Stimulated activated CD4-positive, alpha-beta T cell treated with anti-CD3 and anti-CD28 coated beads, Interleukin-12 subunit alpha, Interleukin-12 subunit beta, amount 100 ng/mL, for 48 hours (primary cell): Measurements from ENCODE around the gene TMEM132C.
"Not testable (repeated sequence)": the region's sequence is repeated elsewhere in the genome, so short reads cannot be mapped to it uniquely, and the experiment has no call there.

ENCODE experiments used
- DNase-seq, 3 donors: peaks; one replicate each; pipeline ENCODE4 v3.0.0-alpha.2; 2020; ENCODE audit warnings: low read depth in 2 of 3, low spot score in 1 of 3

Gene TMEM132C

DNA sequence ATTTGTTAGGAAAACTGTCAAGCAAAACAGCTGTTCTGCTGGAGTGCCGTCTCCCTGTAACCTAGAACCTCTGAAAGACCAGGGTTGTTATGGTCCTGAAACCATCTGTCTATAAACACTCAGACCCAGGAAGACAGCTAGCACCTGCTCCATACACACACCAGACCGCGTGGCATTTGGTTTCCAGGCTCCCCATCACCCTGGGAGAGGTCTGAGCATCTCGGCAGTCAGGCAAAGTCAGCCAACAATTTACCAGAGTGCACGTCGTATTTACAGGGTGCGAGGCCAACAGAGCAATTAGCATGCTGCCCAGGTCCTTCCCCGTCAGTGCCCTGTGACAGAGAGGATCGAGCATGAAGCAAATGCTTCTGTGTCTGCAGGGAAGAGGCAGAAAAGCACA lies 284.3 kb downstream of the TMEM132C start:
- DNase-seq: no peak

DNA sequence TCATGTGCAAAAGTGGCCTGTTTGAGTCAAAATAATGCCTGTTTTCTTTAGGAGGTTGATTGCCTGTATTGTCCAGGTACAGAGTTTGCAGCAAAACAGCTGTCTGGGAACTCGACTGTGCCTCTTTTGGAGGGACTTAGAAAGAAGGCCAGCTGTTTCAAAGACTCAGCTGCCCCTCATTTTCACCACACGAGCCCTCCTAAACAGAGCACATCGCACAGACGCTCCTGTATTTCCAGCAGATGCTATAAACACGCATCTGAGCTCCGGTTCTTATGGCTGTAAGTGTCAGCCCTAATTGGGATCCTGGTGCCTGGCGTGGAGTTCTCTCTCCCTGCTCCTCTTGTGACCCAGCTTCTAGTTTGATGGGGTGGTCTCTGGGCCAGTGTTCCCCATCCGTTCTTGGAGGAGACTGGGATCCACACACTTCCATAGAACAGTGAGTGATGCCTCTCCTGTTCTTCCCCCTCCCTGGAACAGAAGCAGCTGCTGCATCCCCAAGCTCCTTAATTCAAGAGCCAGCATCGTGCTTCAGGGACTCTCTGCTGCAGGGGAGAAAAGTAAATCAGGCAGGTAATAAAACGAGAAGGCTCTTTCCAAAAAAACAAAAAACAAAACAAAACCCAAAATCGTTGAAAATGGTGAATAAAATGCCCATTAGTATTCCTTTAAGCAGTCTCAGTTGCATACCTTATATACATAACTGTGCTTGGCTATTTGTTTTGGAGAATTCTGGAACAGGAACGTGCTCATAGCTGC lies 287.8 kb downstream of the TMEM132C start:
- DNase-seq: no peak

DNA sequence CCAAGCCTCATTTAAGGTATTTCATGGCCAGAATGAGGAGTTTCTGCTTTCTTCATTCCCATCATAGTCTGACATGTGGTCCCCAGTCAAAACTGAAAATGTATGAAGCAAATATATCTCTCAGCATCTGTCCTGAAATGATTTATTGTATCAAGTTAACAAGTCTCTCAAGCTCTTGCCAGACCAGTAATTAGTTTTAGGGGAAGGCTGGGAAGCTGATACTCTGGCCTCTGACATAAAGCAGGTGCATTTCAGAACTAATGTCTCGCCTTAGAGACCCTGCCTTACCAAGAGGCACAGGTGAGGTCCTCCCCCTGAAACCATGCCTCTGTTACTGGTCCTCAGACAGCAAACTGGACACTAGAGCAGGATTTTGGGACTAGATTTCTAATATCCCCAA lies 290.3 kb downstream of the TMEM132C start:
- no peak for DNase-seq

DNA sequence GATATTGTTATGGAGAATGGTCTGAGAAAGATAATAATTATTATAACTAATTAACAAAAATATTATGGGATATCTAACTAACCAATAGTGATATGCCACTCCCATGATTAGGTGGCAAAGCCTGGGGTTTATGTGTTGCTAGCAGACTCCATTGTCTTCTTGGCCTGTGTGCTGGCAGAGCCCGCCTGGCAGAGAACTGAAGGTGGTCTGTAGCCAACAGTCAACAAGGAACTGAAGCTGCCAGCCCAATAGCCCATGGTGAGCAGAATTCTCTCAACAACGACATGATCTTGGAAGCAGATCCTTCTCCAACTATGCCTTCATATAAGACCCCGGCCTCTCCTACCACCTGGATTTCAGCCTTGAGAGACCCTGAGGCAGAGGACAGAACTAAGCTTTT lies 298.0 kb downstream of the TMEM132C start:
- no peak for DNase-seq

DNA sequence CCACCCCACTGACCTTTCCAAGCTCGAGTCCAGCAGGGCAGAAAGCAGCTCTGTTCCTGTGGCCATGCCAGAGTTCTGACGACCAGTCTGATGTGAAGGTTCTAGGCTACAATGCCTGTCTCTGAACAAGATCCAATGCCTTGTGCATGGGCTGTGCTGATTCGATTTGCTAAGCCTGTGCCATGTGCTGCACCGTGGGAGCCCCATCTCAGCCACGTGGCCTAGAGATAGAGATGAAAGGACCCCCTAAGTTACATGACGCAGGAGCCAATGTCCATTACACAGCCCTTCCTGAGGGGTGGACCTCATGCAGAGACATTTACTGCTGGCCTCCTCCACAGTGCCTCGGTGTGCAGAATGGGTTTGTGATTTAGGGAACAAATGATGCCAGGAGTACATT lies 300.8 kb downstream of the TMEM132C start:
- no peak for DNase-seq

DNA sequence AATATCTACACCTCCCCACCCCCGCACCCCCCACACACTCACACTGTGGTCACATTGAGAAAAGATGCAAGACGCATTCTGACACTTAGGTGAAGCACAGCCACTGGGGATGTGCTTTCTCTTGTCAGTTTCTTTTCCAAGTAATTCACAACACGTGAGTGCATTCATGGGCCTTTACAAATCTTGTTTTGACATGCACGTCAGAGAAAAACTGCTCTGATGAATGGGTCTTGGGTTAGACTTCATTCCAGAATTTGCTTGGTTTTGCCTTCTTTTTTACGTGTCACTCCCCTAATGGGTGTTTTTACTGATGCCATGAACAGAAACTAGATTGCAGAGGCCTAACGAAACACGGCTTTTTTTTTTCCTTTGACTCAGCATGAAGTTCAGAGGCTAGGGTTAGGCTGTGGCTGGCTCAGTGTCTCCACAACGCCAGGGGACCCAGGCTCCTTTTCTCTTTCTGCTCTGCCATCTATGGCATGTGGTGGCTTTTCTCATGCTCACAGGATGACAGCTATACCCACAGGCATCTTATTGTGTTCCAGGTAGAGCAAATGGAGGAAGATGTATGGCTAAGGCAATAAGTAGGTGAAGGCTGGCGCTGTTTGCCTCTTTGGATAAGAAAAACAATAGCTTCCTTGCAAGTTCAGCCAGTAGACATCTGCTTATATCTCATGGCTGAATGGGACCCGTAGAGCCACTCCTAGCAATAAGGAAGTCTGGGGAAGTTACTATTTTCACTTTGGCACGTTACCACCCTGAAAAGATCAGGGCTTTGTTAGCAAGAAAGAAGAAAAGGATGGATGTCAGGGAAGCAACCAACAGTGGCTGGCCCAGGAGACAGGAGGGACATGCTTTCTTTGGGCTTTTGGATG lies 303.5 kb downstream of the TMEM132C start:
- no peak for DNase-seq

DNA sequence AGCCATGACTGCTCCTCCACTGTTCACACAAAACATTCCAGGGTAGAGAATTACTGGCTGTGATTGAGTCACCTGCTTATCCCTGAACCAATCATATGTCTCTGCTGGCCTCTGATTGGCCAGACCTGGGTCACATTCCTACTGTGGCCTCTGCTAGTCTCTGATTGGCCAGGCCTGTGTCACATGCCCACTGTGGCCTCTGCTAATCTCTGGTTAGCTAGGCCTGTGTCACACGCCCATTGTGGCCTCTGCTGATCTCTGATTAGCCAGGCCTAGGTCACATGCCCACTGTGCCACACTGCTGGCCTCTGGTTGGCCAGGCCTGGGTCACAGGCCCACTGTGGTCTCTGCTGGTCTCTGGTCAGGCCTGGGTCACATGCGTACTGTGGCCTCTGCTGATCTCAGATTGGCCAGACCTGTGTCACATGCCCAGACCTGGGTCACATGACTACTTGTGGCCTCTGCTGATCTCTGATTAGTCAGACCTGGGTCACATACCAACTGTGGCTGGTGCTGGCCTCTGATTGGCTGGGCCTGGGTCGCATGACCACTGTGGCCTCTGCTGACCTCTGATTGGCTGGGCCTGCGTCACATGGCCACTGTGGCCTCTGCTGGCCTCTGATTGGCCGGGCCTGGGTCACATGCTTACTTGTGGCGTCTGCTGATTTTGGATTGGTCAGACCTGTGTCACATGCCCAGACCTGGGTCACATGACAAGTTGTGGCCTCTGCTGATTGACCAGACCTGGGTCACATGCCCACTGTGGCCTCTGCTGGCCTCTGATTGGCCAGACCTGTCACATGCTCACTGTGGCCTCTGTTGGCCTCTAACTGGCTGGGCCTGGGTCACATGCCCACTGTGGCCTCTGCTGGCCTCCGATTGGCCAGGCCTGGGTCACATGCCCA lies 305.2 kb downstream of the TMEM132C start:
- no peak for DNase-seq

DNA sequence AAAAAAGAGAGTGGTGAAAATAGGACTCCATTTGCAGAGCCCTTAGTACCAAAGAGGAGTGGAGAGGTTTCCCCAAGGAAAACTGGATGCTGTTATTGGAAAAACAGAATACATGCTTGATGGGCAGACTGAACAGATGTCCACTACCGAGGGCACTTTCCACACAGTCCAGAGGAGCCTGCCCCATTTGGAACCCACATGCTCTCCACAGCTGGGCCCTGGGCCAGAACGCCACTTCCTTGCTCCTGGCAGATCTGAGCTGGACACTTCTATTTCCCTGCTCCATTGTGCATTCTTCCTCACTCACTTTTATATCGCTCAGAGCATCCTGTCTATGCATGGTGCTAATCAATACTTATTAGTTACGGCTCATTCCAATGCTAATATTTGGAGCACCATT lies 306.9 kb downstream of the TMEM132C start:
- no peak for DNase-seq

DNA sequence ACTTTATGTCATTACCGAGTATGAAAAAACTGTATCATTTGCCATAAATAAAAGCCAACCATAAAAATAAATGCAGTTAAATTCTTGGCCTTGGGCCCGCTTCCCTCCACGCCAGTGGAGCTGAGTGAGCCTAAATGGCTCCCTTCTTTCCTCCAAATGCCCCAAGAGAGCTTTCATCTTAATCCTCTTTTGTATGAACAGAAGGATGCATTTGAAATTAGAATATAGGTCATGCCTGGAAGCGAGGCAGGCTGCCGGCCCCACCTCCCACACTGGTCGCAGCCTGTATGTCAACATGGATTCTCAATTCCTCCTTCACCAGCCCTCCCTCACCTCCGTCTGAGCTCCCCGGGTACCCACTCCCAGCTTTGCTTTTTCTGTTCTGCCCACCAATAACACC lies 311.1 kb downstream of the TMEM132C start:
- no peak for DNase-seq

DNA sequence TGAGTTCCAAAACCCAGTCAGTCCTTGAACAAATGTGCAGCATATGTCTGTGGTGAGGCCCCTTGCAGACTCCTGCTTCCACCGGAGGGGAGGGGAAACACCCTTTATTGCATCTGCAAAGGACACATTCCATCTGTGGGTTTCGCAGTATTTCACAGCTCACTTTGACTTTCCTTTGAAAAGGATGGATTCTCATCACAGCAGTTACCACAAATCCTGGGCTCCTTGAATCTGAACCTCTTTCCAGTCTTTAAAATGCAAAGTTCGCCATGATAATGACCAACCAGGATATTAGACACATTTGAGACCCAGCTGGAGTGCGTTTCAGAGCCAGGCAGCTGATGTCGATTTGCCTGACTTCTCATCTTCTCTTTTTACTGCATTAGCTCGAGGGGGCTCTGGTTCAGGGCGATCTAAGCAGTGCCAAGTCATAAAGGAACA lies 314.4 kb downstream of the TMEM132C start:
- no peak for DNase-seq

DNA sequence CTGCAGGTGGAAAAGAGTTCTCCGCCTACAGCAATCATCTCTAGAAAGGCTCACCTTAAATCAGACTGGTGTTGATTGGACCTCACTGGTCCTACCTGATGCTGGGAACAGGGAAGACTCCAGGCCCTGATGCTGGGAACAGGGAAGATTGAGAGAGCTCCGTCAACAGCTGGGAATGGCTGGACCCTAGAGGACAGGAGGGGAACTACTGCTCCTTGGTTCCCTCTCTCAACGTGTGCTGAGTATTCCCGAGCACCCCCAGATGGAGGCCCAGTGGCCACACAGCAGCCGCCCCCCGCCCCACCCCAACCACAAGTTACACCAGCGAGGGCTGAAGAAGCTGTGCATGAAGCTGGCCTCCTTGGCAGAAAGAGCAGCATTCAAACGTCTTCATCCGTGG lies 316.5 kb downstream of the TMEM132C start:
- DNase-seq: no peak

DNA sequence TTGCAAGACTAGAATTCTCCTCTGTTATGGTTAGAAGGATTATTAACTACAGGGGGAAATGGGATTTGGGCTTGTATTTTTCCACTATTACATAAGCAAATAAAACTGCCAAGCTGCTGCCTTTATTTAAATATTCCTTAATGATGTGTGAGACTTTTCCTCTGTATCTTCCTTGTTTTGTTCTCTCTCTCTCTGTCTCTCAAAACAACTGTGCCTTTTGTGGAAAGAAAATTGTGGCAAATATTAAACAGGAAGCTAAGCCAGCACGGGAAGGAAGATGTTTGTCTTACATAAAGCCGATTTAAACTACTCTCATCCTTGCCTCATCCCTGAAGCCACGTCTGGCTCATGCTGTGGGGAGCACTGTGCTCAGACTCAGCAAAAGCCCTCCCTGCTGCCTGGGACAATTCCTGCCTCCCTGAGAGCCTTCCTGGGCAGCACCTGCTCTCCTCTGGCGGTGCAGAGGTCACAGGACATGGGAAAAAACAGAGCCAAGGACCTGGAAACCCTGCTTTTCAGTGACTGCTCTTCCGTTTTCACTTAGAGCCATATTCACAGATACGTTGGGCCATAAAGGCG lies 319.6 kb downstream of the TMEM132C start:
- no peak for DNase-seq

DNA sequence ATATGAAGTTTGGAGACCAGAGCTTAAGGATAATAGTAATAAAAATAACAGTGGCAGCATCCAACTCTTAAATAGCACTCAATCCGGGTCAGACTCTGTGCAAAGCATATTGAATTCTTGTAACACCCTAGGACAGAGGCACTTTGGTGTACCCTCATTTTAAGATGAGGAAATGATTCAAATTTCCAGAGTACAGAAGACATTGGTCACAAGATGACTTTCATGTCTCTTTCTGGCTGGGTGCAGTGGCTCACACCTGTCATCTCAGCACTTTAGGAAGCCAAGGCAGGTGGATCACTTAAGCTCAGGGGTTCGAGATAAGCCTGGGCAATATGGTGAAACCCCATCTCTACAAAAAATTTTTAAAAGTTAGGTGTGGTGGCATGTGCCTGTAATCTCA lies 320.9 kb downstream of the TMEM132C start:
- DNase-seq: no peak

DNA sequence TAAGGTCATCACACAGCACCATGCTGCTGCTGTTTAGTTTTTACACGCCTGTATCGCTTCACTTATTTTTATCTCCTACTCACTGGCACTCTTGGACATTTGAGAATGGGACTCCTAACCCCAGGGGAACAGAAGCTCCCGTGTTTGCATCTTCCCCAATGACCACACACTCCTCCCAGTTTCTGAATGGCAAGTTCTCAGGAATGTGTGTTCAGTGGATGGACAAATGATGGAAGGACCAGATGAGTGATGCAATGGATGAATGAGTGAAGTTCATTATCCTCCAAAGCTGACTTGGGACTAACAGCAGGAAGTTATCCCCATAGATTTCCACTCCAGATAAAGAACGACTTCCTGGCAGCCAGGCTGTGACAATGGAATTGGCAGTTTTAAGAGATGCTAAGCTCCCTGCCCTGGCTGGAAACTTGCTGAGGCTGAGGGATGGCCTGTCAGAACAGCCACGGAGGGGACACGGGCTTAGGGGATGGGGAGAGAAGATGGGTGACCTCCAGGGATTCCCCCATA lies 325.3 kb downstream of the TMEM132C start:
- DNase-seq: no peak

DNA sequence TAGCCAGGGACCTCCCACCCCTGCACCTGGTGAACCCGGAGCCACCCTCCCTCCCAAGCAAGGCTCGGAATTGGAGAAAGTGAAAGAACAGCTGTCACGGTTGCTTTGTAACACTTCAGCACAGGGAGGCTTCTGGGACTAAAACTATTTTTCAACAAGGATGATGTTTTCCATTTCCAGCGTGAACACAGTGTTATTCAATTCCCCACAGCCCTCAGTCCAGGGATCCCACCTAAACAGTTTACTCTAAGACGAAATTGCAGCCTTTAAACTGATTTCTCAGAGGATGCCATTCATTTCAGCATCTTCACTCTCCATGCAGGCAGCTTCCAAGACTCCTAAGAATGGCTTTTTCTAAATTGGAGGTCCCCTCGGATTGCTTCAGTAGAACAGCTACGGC lies 327.6 kb downstream of the TMEM132C start:
- DNase-seq: no peak

DNA sequence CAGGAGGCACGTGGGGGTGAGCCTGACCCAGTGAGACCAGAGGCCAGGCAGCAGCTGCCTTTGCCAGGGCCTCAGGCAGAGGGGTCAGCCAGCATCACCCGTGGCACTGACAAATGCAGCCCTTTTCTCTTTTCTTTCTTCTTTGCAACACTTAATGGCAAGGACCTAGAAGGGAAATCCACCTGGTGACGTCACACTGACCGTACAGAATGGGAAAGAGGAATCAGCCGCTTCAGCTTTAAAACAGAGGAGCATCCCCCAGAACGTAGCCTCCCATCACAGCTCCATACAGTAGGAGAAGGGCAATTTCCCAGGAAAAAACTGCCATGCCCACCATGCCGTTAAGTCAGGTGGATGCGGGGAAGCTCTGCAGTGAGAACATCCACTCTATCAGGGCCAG lies 328.6 kb downstream of the TMEM132C start:
- no peak for DNase-seq

DNA sequence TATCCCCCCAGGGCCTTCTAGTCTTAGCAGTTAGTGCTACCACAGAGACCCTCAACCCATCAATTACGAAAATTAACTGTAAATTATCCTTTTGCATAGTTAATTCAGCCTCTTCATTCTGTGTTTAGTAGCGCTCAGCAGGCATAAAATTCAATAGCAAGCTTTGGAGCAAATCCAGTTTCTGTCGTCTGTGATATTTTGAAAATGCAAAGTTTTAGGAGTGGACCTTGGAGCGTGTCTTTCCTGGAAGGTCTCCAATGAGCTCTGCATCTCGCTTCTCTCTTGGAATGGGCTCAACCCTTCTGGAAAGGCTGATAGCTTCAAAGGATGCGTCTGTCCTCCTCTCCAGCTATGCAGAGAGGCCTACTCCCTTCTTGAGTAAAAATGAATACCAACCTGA lies 333.9 kb downstream of the TMEM132C start:
- DNase-seq: no peak

DNA sequence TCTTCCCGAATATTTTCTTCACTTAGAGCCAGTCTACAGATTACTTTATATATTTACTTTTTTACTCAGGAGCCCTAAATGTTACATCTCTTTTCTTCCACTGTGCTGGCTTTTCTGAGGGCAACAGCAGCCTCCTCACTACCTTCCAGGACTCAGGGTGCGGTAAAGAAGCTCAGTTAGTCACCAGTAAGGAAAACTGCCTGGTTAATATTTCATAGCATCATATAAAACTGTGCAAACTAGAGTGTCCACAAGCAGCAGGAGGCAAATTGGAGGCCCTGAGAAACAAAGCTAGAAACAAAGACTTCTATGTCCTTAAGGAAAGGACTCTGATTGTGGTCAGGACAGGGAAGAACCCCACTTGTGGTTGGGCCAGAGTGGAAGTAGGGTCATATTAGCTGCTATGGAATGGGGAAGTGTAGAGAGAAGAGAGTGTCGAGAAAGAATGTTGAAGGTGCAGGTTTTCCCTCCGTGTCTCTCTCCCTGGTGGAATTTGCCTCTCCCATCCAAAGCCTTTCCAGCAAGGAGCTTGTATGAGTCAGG lies 336.7 kb downstream of the TMEM132C start:
- no peak for DNase-seq

DNA sequence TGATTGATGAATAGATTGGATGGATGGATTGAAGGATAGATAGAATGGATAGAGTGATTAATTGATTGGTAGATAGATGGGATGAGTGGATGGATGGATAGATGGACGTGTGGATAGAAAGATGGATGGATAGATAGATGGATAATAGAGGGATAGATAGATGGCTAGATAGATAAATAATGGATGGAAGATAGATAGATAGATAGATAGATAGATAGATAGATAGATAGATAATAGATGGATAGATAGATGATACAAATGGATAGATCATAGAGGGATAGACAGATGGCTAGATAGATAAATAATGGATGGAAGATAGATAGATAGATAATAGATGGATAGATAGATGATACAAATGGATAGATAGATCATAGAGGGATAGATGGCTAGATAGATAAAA lies 337.2 kb downstream of the TMEM132C start:
- DNase-seq: not testable (repeated sequence)

DNA sequence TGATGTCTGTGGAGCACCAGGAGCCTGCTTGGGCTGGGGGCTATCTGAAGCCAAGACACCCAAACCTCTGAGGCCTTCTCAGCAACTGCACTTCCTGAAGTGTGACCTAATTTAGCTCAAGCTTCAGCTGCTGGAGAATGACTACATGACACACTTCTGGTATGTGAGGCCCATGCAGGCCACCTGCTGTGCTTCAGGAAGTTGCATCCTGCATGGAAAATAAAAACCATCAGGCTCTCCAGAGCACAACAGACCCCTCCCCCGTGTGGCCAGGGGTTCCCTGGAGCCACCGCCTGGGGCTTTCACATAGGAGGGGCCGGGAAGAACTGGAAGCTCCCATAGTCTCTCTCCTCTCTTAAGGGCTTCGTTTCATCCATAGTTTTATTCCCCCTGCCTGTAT lies 339.1 kb downstream of the TMEM132C start:
- no peak for DNase-seq

DNA sequence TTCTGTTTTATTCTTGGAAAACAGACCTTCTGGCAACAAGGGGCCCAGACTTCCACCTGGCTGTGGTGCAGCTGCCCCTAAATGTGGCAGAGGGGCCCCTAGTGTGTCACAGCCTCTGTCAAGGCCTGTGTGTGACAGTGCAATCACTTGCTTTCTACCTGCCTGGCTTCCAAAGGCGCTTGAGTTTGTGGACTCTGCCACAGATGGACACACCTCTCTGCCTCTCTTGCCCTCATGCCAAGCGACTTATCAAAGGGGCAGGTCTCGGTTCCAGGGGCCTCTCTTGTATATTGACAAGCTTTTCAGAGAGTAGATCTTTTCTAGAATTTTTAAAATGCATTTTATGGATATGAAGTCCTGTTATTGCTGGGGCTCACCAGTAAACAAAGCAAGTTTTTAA lies 339.6 kb downstream of the TMEM132C start:
- DNase-seq: no peak
